Testis (tissue), 2 donors: ENCODE data around the gene EYS.

ENCODE experiments used
- POLR2A ChIP-seq: fragments of 450-650 bp; IDR thresholded peaks from one replicate; pipeline ENCODE4 v1.6.1; 2017; ENCODE audit warnings: antibody characterized with exemption, mild to moderate bottlenecking, moderate library complexity
- TF ChIP-seq, protein P1 (sequence below), 3 experiments: fragments of 450-650 bp in 2 of 3; fragments of 200-600 bp in 1 of 3; sonication (generic) in 1 of 3; IDR thresholded peaks; one replicate each; pipeline ENCODE4 v1.5.1; 2016 to 2019; ENCODE audit warnings: antibody characterized with exemption in 3 of 3, mild to moderate bottlenecking in 2 of 3, moderate library complexity in 1 of 3

DNA sequence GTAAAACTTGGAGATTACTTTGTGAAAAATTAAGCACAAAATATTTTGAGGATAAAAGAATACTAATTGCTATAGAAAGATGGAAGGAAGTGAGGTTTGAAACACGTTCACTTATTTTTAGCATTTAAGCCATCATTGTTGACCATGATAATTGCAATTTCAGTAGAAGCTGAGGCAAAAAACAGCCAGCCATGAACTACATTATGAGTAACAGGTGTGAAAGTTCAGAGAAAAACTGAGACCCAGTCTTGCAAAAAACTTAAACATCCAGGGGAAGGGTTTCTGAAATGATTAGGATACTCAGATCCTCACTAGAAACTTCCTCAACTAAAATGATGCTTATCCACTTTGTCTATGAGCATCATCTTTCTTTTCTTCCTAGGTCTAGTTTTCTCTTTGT lies 1452.0 kb downstream of the EYS start:
- TF ChIP-seq, protein P1, sequence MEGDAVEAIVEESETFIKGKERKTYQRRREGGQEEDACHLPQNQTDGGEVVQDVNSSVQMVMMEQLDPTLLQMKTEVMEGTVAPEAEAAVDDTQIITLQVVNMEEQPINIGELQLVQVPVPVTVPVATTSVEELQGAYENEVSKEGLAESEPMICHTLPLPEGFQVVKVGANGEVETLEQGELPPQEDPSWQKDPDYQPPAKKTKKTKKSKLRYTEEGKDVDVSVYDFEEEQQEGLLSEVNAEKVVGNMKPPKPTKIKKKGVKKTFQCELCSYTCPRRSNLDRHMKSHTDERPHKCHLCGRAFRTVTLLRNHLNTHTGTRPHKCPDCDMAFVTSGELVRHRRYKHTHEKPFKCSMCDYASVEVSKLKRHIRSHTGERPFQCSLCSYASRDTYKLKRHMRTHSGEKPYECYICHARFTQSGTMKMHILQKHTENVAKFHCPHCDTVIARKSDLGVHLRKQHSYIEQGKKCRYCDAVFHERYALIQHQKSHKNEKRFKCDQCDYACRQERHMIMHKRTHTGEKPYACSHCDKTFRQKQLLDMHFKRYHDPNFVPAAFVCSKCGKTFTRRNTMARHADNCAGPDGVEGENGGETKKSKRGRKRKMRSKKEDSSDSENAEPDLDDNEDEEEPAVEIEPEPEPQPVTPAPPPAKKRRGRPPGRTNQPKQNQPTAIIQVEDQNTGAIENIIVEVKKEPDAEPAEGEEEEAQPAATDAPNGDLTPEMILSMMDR (IDR thresholded peaks at IDR 0.05) = no peak
- no peak for TF ChIP-seq POLR2A
